SK-N-SH (cell line): ENCODE measurements around the gene FIGNL1.

Experiments used
- CHD2 ChIP-seq: fragments of 150-350 bp; IDR thresholded peaks from 2 replicates; pipeline ENCODE4 v1.6.1; 2018; ENCODE audit warnings: low read length; ENCODE audit not compliant: partially characterized antibody
- FOSL2 ChIP-seq: IDR thresholded peaks from 2 replicates; pipeline ENCODE4 v1.4.0; 2012; ENCODE audit warnings: low read depth, mild to moderate bottlenecking, moderate library complexity, borderline replicate concordance
- FOXJ3 ChIP-seq: sonication (generic); formaldehyde crosslinking; IDR thresholded peaks from 2 replicates; pipeline ENCODE4 v1.5.1; 2020; ENCODE audit warnings: mild to moderate bottlenecking, missing genetic modification reagents
- GABPA ChIP-seq: IDR thresholded peaks from 2 replicates; pipeline ENCODE4 v1.4.0; 2012; ENCODE audit warnings: low read depth, mild to moderate bottlenecking
- NFIC ChIP-seq: IDR thresholded peaks from 2 replicates; pipeline ENCODE4 v1.4.0; 2012; ENCODE audit warnings: borderline replicate concordance
- POLR2AphosphoS5 ChIP-seq: IDR thresholded peaks from 2 replicates; pipeline ENCODE4 v1.6.1; 2012; ENCODE audit warnings: low read depth, low read length
- RFX5 ChIP-seq: IDR thresholded peaks from 2 replicates; pipeline ENCODE4 v1.6.1; 2012; ENCODE audit warnings: mild to moderate bottlenecking, improper control_type of control experiment, low read length
- TEAD4 ChIP-seq: IDR thresholded peaks from 2 replicates; pipeline ENCODE4 v1.4.0; 2012; ENCODE audit warnings: mild to moderate bottlenecking, borderline replicate concordance; ENCODE audit not compliant: insufficient read depth
- TF ChIP-seq, protein P1 (sequence below): fragments of 200-600 bp; sonication (generic); IDR thresholded peaks from 2 replicates; pipeline ENCODE4 v1.6.1; 2017; ENCODE audit warnings: antibody characterized with exemption, mild to moderate bottlenecking, moderate library complexity
- TF ChIP-seq, protein P2 (sequence below): fragments of 150-350 bp; IDR thresholded peaks from 2 replicates; pipeline ENCODE4 v1.6.1; 2016; ENCODE audit warnings: mild to moderate bottlenecking, low read depth, low read length
- TF ChIP-seq, protein P3 (sequence below): IDR thresholded peaks from 2 replicates; pipeline ENCODE4 v1.4.0; 2012; ENCODE audit warnings: low read depth

GRCh38 chr7:50492770-50493519 is 42.8 kb upstream of the FIGNL1 start:
- TF ChIP-seq, protein P1, sequence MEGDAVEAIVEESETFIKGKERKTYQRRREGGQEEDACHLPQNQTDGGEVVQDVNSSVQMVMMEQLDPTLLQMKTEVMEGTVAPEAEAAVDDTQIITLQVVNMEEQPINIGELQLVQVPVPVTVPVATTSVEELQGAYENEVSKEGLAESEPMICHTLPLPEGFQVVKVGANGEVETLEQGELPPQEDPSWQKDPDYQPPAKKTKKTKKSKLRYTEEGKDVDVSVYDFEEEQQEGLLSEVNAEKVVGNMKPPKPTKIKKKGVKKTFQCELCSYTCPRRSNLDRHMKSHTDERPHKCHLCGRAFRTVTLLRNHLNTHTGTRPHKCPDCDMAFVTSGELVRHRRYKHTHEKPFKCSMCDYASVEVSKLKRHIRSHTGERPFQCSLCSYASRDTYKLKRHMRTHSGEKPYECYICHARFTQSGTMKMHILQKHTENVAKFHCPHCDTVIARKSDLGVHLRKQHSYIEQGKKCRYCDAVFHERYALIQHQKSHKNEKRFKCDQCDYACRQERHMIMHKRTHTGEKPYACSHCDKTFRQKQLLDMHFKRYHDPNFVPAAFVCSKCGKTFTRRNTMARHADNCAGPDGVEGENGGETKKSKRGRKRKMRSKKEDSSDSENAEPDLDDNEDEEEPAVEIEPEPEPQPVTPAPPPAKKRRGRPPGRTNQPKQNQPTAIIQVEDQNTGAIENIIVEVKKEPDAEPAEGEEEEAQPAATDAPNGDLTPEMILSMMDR: no peak
- TF ChIP-seq TEAD4 (no peak), CHD2 (no peak), RFX5 (no peak), NFIC (no peak), FOXJ3 (no peak), FOSL2 (no peak), GABPA (no peak), POLR2AphosphoS5 (no peak)
- TF ChIP-seq, protein P2, sequence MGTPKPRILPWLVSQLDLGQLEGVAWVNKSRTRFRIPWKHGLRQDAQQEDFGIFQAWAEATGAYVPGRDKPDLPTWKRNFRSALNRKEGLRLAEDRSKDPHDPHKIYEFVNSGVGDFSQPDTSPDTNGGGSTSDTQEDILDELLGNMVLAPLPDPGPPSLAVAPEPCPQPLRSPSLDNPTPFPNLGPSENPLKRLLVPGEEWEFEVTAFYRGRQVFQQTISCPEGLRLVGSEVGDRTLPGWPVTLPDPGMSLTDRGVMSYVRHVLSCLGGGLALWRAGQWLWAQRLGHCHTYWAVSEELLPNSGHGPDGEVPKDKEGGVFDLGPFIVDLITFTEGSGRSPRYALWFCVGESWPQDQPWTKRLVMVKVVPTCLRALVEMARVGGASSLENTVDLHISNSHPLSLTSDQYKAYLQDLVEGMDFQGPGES: no peak
- TF ChIP-seq, protein P3, sequence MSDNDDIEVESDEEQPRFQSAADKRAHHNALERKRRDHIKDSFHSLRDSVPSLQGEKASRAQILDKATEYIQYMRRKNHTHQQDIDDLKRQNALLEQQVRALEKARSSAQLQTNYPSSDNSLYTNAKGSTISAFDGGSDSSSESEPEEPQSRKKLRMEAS: no peak
